GM23338 (cell line): ENCODE results near the gene IL10. TPM values are rescaled to one million over a fixed set of nuclear protein-coding genes. Genes with fewer than 3 reads are reported as not detected.

Experiments used
- ATAC-seq: fragments of 200-7000 bp; cut with Tn5 transposase; 3 replicates; pipeline ENCODE4 v1.9.1; 2020
- DNase-seq: peaks from one replicate; pipeline ENCODE4 v3.0.0-alpha.2; 2015; ENCODE audit warnings: low spot score
- H2AFZ ChIP-seq: fragments of 200-600 bp; sonication (generic); 2 replicates; pipeline ENCODE4 v1.8.0; 2016; ENCODE audit warnings: antibody characterized with exemption, mild to moderate bottlenecking, moderate library complexity
- H3F3A ChIP-seq: fragments of 200-600 bp; sonication (generic); replicated peaks from 2 replicates; pipeline ENCODE4 v1.8.0; 2017; ENCODE audit warnings: antibody characterized with exemption, mixed run types, low read depth
- H3K27ac ChIP-seq: fragments of 200-600 bp; sonication (generic); 2 replicates; pipeline ENCODE4 v1.6.1; 2016; ENCODE audit warnings: low read depth
- H3K27me3 ChIP-seq: fragments of 200-600 bp; sonication (generic); 2 replicates; pipeline ENCODE4 v1.8.0; 2016; ENCODE audit warnings: mild to moderate bottlenecking, mixed run types, moderate library complexity; ENCODE audit not compliant: insufficient read depth
- H3K36me3 ChIP-seq: fragments of 200-600 bp; sonication (generic); 2 replicates; pipeline ENCODE4 v1.8.0; 2016; ENCODE audit warnings: mild to moderate bottlenecking; ENCODE audit not compliant: insufficient read depth
- H3K4me1 ChIP-seq: fragments of 200-600 bp; sonication (generic); 2 replicates; pipeline ENCODE4 v1.8.0; 2016; ENCODE audit warnings: mild to moderate bottlenecking, moderate library complexity; ENCODE audit not compliant: insufficient read depth
- H3K4me2 ChIP-seq: fragments of 200-600 bp; sonication (generic); 2 replicates; pipeline ENCODE4 v1.7.1; 2017; ENCODE audit warnings: mixed run types
- H3K4me3 ChIP-seq: fragments of 200-600 bp; sonication (generic); 2 replicates; pipeline ENCODE4 v1.6.1; 2016; ENCODE audit warnings: mixed run types
- H3K79me2 ChIP-seq: fragments of 200-600 bp; sonication (generic); replicated peaks from 2 replicates; pipeline ENCODE4 v1.8.0; 2017; ENCODE audit warnings: mild to moderate bottlenecking; ENCODE audit not compliant: insufficient read depth
- H3K9me2 ChIP-seq: fragments of 200-600 bp; sonication (generic); 2 replicates; pipeline ENCODE4 v1.8.0; 2017; ENCODE audit not compliant: insufficient read depth
- H4K20me1 ChIP-seq: fragments of 200-600 bp; sonication (generic); replicated peaks from 2 replicates; pipeline ENCODE4 v1.8.0; 2017; ENCODE audit warnings: mild to moderate bottlenecking; ENCODE audit not compliant: insufficient read depth
- H3K27ac Mint-ChIP-seq: 2 replicates; pipeline ENCODE4 v1.8.0; 2020; ENCODE audit warnings: inconsistent platforms, mild to moderate bottlenecking, moderate library complexity, mixed read lengths
- H3K27me3 Mint-ChIP-seq: 3 replicates; pipeline ENCODE4 v1.8.0; 2022; ENCODE audit warnings: low read depth, mild to moderate bottlenecking, moderate library complexity, mixed read lengths, inconsistent platforms; ENCODE audit not compliant: insufficient read depth, poor library complexity
- H3K36me3 Mint-ChIP-seq: 3 replicates; pipeline ENCODE4 v1.8.0; 2021; ENCODE audit warnings: low read depth, mild to moderate bottlenecking, inconsistent platforms, moderate library complexity, mixed read lengths
- H3K4me1 Mint-ChIP-seq: 3 replicates; pipeline ENCODE4 v1.8.0; 2020; ENCODE audit warnings: mild to moderate bottlenecking, inconsistent platforms, mixed read lengths
- H3K4me3 Mint-ChIP-seq: 3 replicates; pipeline ENCODE4 v1.8.0; 2021; ENCODE audit warnings: moderate library complexity, mild to moderate bottlenecking, inconsistent platforms, mixed read lengths
- H3K9me3 Mint-ChIP-seq: 3 replicates; pipeline ENCODE4 v1.8.0; 2020; ENCODE audit warnings: moderate library complexity, mild to moderate bottlenecking, inconsistent platforms, mixed read lengths
- CREB1 ChIP-seq: fragments of 250-450 bp; sonication (Bioruptor Pico); IDR thresholded peaks from 2 replicates; pipeline ENCODE4 v1.5.0; 2020; ENCODE audit warnings: low read depth, mild to moderate bottlenecking, moderate library complexity
- CTCF ChIP-seq, 2 experiments: fragments of 200-600 bp in 1 of 2; sonication (generic) in 1 of 2; conservative IDR thresholded peaks; 2 replicates each; pipeline versions ENCODE4 v1.5.1 to v1.6.1; 2016 to 2017; ENCODE audit warnings: antibody characterized with exemption in 2 of 2, low read depth in 2 of 2, mild to moderate bottlenecking in 2 of 2, moderate library complexity in 1 of 2
- ETS1 ChIP-seq: IDR thresholded peaks from 2 replicates; pipeline ENCODE4 v1.6.1; 2016; ENCODE audit warnings: antibody characterized with exemption
- EZH2phosphoT487 ChIP-seq: fragments of 200-600 bp; sonication (generic); IDR thresholded peaks from one replicate; pipeline ENCODE4 v1.8.1; 2018; ENCODE audit warnings: antibody characterized with exemption; ENCODE audit not compliant: unreplicated experiment
- JUNB ChIP-seq: IDR thresholded peaks from one replicate; pipeline ENCODE4 v1.6.1; 2016; ENCODE audit warnings: antibody characterized with exemption; ENCODE audit not compliant: unreplicated experiment
- NANOG ChIP-seq: IDR thresholded peaks from 2 replicates; pipeline ENCODE4 v1.6.1; 2016; ENCODE audit warnings: antibody characterized with exemption, borderline replicate concordance
- POLR2AphosphoS5 ChIP-seq: IDR thresholded peaks from 2 replicates; pipeline ENCODE4 v1.6.1; 2016; ENCODE audit warnings: antibody characterized with exemption, low read depth
- STAT1 ChIP-seq: IDR thresholded peaks from one replicate; pipeline ENCODE4 v1.6.1; 2016; ENCODE audit warnings: antibody characterized with exemption; ENCODE audit not compliant: unreplicated experiment
- ZNF114 ChIP-seq: fragments of 250-450 bp; sonication (Bioruptor Pico); IDR thresholded peaks from 2 replicates; pipeline ENCODE4 v1.5.0; 2020; ENCODE audit warnings: mild to moderate bottlenecking, moderate library complexity
- ZNF331 ChIP-seq: fragments of 250-450 bp; sonication (Bioruptor Pico); IDR thresholded peaks from 2 replicates; pipeline ENCODE4 v1.5.0; 2020; ENCODE audit warnings: low read depth, mild to moderate bottlenecking, moderate library complexity
- polyA plus RNA-seq: library from polyadenylated mRNA; unstranded; fragments of >200 nt; fragmentation: Nextera tagmentation; extraction: Ambion mirVana; gene quantifications from 2 replicates; pipeline ENCODE4 v1.2.1, GENCODE V29; 2016
- total RNA-seq: library from RNA; depleted of rRNA; stranded (reverse); fragments of >200 nt; shearing (Covaris generic); gene quantifications from 2 replicates; pipeline ENCODE4 v1.2.3, GENCODE V29; 2014

Gene IL10
- total and polyA plus RNA-seq, 2 experiments from 2014 or later: not detected

GRCh38 chr1:206799311-206799710 lies 27.0 kb upstream of the IL10 start (continued):
- TF ChIP-seq CTCF (conservative IDR thresholded peaks at IDR 0.05; ENCODE audit: low read depth in 2 of 2) (no peak), NANOG (no peak), EZH2phosphoT487 (no peak), STAT1 (no peak), ZNF331 (CRISPR knock-in tag) (no peak), ETS1 (no peak), CREB1 (CRISPR knock-in tag) (no peak)

- H3F3A ChIP-seq: no peaks in the 10 kb centered on the region
- H3K4me3 Mint-ChIP-seq: no peak overlapping the region
- no peaks in the 10 kb centered on the region for H3K9me3 Mint-ChIP-seq
- H3K4me1 ChIP-seq: no peaks in the 10 kb centered on the region
- ATAC-seq: no peak
- H3K36me3 Mint-ChIP-seq: no peaks in the 10 kb centered on the region
- no peak overlapping the region for H2AFZ ChIP-seq
- no peak overlapping the region for H3K27ac Mint-ChIP-seq
- no peaks in the 10 kb centered on the region for H3K79me2 ChIP-seq
- H3K27ac ChIP-seq: no peak overlapping the region
- no peak for DNase-seq
- H4K20me1 ChIP-seq: no peaks in the 10 kb centered on the region; the same call in 1 of the 2 replicates
- H3K27me3 ChIP-seq: no peaks in the 10 kb centered on the region
- H3K4me2 ChIP-seq: no peak overlapping the region
- no peaks in the 10 kb centered on the region for H3K4me1 Mint-ChIP-seq
- H3K36me3 ChIP-seq: no peaks in the 10 kb centered on the region
- no peak overlapping the region for H3K4me3 ChIP-seq
- H3K27me3 Mint-ChIP-seq: peaks cover 5% of the 10 kb centered on the region
- H3K9me2 ChIP-seq: no peaks in the 10 kb centered on the region
- TF ChIP-seq JUNB (no peak), CREB1 (CRISPR knock-in tag) (no peak), EZH2phosphoT487 (no peak), ZNF114 (CRISPR knock-in tag) (no peak), POLR2AphosphoS5 (no peak), CTCF (conservative IDR thresholded peaks at IDR 0.05; ENCODE audit: low read depth in 2 of 2) (no peak; a peak in 1 of 4 replicates)
Observed at GRCh38 chr1:206798384-206798996, 26.2 kb upstream of the IL10 start.
